HG03520 (cell line): ENCODE results near the gene NUP210L.
"Not testable (repeated sequence)": the region's sequence is repeated elsewhere in the genome, so short reads cannot be mapped to it uniquely, and the experiment has no call there.

ENCODE experiments used
- ATAC-seq: cut with Tn5 transposase; IDR thresholded peaks from one replicate; pipeline ENCODE4 v1.9.1; 2021; ENCODE audit warnings: mild to moderate bottlenecking, moderate library complexity; ENCODE audit not compliant: unreplicated experiment

NUP210L gene

DNA sequence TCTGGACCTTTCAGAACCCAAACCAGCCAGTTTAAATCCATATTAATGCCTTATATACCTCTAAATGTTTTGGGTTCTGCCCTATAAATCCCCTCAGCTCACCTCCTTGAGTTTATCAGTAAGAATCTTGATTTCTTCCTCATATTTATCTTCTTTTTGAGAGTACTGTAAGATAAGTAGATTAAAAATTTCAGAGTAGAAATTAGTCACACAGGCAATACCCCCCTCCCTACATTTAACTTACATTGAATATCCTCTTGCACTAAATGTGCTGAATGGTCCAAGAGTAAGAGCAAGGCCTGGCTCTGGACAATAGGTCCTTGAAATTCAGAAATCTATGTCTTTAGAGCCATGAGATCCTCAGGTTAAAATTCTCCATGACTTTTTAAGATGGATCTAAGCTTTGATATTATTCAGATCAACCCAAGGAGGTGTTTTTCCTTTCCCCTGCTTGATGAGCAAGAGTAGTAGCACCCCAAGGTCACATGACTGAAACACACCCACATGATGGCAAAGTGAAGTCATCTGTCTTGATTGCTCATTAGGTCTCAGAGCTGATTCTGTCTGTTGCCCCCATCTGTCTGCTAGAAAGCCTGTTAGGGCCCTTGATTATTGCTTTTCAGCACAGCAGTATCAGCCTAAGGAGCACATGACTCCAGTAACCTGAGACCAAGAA is 15.8 kb upstream of the NUP210L start:
- ATAC-seq, result no peak

GRCh38 chr1:154167461-154167860 is 12.6 kb upstream of the NUP210L start:
- no peak for ATAC-seq

DNA sequence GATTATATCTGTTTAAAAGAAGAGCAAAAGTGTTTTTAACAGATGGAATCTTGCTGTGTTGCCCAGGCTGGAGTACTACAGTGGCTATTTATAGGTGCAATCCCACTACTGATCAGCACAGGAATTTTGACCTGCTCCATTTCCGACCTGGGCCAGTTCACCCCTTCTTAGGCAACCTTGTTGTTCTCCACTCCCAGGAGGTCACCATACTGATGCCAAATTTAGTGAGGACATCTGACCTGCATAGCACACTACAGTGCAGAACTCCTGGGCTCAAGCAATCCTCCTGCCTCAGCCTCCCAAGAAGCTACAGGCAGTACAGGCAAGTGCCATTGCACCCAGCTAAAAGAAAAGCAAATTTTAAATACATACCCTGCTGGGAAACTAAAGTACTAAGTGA is 11.3 kb upstream of the NUP210L start:
- ATAC-seq, result no peak

DNA sequence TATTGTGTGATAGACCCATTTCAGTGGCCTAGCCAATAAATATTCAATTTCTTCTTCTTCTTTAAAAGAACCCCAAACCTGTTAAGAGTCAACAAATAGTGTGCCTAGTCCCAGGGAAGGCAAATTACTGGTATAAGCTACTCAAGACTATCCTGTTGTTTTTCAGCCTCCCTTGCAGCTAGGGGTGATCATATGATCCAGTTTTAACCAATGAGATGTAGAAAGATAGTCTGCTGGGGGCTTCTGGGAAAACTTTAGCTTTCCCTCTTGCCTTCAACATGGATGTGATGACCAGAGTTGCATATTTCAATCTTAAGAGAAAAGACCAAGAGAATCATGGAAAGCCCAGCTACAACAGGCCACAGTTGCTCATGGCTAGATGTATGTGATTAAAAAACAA is 4.7 kb upstream of the NUP210L start:
- no peak for ATAC-seq

GRCh38 chr1:154158307-154159125 is 3.6 kb upstream of the NUP210L start:
- no peak for ATAC-seq

- peak; percentile 69 for ATAC-seq
These were observed 2.8 kb upstream of the NUP210L start for GRCh38 chr1:154157520-154158306.

DNA sequence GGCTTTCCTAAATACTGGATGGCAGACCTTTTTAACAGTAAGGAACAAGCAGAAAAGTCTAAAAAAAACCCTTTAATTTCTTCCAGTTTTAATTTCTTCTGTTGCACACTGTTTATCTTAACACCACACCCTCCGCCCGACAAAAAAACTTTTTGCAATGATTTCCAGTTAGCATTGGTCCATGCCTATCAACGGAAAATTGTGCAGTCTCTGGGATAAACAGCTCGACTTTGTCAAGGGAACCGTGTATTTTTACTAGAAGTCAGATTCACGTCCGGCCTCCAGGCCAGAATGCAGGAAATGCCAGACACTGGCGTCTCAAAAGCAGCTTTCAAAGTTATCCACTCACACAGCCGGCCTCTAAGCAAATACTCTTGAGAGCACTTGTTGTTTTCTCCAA is 378 bp upstream of the NUP210L start:
- ATAC-seq, result no peak

DNA sequence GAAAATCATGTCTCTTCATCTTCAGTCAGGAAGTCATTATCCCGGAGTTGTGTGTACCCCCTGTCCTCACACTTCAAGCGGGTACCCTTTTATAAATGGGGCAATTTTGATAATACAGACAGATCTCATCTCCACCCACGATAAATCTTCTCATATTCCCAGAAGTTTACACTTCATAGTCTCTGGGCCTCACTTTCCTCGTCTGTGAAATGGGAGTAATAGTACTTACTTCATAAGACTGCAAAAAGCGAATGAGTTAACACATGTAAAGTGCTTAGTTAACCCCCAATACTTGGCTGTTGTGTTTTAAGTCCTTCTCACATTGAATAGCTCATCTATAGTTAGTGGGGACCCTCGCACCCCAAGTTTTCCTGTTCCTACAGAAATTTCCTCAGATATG is 820 bp downstream of the NUP210L start:
- ATAC-seq, result no peak

- ATAC-seq, result no peak
These were observed 3.6 kb downstream of the NUP210L start for GRCh38 chr1:154151311-154151710.

- ATAC-seq, result no peak
These were observed 6.1 kb downstream of the NUP210L start for GRCh38 chr1:154148807-154149206.

DNA sequence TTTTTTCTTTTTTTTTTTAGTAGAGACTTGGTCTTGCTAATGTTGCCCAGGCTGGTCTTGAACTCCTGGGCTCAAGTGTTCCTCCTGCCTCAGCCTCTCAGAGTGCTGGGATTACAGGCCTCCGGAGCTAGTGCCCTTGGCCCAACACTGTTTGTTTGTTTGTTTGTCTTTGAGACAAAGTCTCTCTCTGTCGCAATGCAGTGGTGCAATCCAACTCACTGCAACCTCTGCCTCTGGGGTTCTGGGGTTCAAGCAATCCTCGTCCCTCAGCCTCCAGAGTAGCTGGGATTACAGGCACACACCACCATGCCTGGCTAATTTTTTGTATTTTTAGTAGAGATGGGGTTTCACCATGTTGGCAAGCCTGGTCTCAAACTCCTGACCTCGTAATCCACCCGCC is 7.4 kb downstream of the NUP210L start:
- not testable (repeated sequence) for ATAC-seq

- no peak for ATAC-seq
These were observed 8.9 kb downstream of the NUP210L start for GRCh38 chr1:154145986-154146385.

DNA sequence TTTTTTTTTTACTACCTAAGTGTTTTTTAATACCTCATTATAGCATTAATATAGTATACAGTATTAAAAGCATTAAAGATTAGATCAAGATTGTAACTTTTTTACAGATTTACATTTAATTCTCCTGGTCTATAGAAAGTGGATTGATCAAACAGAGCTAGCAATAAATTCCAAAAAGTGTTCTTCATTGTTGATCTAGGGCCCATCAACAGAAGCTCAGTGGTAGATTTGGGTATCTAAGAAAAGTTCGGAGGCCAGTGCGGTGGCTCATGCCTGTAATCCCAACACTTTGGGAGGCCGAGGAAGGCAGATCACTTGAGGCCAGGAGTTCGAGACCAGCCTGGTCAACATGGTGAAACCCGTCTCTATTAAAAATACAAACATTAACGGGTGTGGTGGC is 12.5 kb downstream of the NUP210L start:
- ATAC-seq, result no peak

GRCh38 chr1:154141240-154141639 is 13.6 kb downstream of the NUP210L start:
- ATAC-seq, result no peak

GRCh38 chr1:154137888-154138287 is 17.0 kb downstream of the NUP210L start:
- no peak for ATAC-seq

- ATAC-seq, result no peak
These were observed 21.6 kb downstream of the NUP210L start for GRCh38 chr1:154133256-154133655.

GRCh38 chr1:154129391-154129970 is 25.4 kb downstream of the NUP210L start:
- ATAC-seq, result no peak

DNA sequence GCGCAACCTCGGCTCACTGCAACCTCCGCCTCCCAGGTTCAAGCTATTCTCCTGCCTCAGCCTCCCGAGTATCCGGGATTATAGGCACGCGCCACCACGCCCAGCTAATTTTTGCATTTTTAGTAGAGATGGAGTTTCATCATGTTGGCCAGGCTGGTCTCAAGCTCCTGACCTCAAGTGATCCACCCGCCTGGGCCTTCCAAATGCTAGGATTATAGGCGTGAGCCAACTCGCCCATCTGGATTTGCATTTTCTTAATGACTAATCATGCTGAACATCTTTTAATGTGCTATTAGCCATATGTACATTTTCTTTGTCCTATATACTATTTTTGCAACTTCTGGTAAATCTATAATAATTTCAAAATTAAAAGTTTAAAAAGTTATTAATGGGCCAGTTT is 31.7 kb downstream of the NUP210L start:
- ATAC-seq, result not testable (repeated sequence)

DNA sequence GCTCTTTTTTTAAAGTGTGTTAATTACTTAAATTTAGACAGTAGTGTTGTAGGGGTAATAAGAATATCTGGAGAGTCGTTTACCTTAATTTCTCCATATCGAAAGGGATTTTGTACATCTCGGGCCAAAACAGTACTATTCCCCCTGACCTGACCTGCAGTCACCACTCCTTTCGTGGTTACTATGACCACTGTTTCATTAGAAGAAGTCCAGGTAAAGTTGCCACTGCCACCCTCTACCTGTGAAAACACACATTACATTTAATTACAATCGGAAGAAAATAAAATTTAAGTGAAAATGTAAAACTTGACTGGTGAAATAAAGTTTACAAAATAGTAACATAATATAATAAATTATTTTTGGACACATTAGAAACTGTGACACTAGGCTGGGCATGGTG is 37.2 kb downstream of the NUP210L start:
- ATAC-seq, result no peak

DNA sequence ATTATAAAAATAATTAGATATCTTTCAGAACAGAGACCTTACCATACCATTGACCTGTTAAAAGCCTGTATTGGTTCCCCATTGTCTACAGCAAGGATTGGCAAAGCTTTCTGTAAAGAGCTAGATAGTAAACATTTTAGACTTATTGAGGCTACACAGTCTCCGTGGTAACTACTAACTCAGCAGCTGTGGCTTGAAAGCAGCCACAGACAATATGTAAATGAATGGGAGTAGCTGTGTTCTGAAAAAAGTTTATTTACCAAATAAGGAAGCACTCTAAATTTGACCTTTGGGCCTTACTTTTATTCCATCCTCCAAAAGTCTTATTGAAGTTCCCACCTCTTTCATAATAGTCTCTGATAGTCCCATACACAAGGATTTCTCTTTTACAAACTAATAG is 39.7 kb downstream of the NUP210L start:
- no peak for ATAC-seq

DNA sequence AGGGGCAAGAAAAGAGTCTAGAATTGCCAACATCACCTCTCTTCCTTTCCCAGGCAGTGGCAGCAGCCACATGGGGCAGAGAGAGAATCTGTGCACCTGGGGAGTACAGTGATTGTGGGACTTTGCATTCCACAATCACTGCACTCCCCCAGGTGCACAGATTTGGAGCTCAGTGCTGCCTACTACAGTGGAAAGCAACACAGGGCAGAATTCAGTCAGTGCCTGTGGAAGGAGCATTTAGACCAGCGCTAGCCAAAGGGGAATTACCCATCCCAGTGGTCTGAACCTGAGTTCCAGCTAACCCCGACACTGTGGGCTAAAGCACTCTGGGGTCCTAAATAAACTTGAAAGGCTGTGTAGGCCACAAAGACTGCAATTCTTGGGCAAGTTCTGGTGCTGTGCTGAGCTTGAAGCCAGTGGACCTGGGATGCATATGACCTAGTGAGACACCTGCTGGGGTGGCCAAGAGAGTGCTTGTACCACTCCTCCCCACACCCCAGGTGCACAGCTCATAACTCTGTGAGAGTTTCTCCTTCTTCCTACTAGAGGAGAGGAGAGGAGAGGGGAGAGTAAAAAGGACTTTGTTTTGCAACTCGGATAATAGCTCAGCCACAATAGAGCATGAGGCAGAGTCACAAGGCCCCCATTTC is 50.3 kb downstream of the NUP210L start:
- ATAC-seq, result no peak
